ENCODE data around the gene LRP1B. TPM values are rescaled to one million over a fixed set of nuclear protein-coding genes. Genes with fewer than 3 reads are reported as not detected.

The LRP1B gene
- total RNA-seq, 4 donors from 2014 or later, result 1.2 to 3.3 (median 2.6) TPM

GRCh38 chr2:141467331-141467730 is 663.5 kb downstream of the LRP1B start:
- WGBS, 2 donors, result 54 to 58% methylated on average over 1 of the region's 1 CpG
- Histone ChIP-seq H3K36me3 (no peaks in the 10 kb centered on the region), H3K27ac (no peak overlapping the region), H3K27me3 (no peaks in the 10 kb centered on the region), H3K4me1 (no peaks in the 10 kb centered on the region), H3K9me3 (no peaks in the 10 kb centered on the region), H3K4me3 (no peak overlapping the region)
- no peak for TF ChIP-seq POLR2A (IDR thresholded peaks at IDR 0.05)
- TF ChIP-seq EP300 (IDR thresholded peaks at IDR 0.05), result no peak
- TF ChIP-seq, protein P1, sequence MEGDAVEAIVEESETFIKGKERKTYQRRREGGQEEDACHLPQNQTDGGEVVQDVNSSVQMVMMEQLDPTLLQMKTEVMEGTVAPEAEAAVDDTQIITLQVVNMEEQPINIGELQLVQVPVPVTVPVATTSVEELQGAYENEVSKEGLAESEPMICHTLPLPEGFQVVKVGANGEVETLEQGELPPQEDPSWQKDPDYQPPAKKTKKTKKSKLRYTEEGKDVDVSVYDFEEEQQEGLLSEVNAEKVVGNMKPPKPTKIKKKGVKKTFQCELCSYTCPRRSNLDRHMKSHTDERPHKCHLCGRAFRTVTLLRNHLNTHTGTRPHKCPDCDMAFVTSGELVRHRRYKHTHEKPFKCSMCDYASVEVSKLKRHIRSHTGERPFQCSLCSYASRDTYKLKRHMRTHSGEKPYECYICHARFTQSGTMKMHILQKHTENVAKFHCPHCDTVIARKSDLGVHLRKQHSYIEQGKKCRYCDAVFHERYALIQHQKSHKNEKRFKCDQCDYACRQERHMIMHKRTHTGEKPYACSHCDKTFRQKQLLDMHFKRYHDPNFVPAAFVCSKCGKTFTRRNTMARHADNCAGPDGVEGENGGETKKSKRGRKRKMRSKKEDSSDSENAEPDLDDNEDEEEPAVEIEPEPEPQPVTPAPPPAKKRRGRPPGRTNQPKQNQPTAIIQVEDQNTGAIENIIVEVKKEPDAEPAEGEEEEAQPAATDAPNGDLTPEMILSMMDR (IDR thresholded peaks at IDR 0.05), result no peak
- DNase-seq (ENCODE audit: low spot score in 2 of 2), result no peak

- no peak for DNase-seq (ENCODE audit: low spot score in 2 of 2)
- TF ChIP-seq, protein P1 (IDR thresholded peaks at IDR 0.05), result no peak
- H3K4me3 ChIP-seq, result no peak overlapping the region
- no peaks in the 10 kb centered on the region for H3K9me3 ChIP-seq
- H3K27me3 ChIP-seq, result no peaks in the 10 kb centered on the region
- H3K36me3 ChIP-seq, result no peaks in the 10 kb centered on the region
- no peaks in the 10 kb centered on the region for H3K4me1 ChIP-seq
- H3K27ac ChIP-seq, result no peak overlapping the region
These were observed 665.8 kb downstream of the LRP1B start for GRCh38 chr2:141464995-141465394.

DNA sequence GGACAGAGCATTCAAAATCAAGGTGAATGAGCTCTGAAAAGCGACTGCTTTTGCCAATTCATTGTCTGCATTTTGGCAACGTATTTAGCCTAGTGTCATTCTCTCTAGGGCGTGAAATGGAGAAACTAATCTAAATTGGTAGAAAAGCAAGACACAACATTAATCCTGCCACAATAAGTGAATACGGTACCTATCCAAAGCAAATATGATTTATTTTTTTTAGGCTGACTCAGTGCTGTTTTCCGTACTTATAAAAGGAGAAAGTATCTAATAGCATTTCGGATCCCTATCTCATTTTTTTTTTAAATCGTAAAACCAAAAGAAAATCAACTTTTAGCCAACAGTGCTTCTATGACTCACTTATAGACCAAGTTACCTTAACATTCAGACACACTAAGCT is 672.5 kb downstream of the LRP1B start:
- Histone ChIP-seq H3K27ac (no peak overlapping the region), H3K9me3 (no peaks in the 10 kb centered on the region)
- no peak for TF ChIP-seq POLR2A (IDR thresholded peaks at IDR 0.05)
- TF ChIP-seq EP300 (IDR thresholded peaks at IDR 0.05), result no peak
- TF ChIP-seq, protein P1 (IDR thresholded peaks at IDR 0.05), result no peak

DNA sequence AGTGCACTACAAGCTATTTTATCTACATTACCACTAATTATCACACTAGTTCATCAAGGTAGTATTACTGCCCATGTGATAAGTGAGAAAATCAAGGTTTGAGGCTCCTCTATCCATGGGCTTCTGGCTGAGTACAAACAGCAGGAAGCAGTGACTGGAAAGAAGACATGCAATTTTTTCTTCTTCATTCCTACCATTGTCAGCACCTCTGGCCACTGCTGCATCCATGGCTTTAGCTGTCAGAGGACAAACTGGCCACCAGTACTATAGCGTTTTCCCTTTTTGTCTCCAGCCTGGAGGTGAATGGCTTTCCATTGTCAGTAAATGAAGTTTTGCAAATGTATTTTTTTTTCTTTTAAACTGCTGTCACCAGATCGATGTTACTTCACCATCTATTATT is 674.9 kb downstream of the LRP1B start:
- no peak for DNase-seq (ENCODE audit: low spot score in 2 of 2)
- TF ChIP-seq EP300 (IDR thresholded peaks at IDR 0.05) (no peak), POLR2A (IDR thresholded peaks at IDR 0.05) (no peak)
- TF ChIP-seq, protein P1 (IDR thresholded peaks at IDR 0.05), result no peak
- H3K27ac ChIP-seq, result no peak overlapping the region
- no peaks in the 10 kb centered on the region for H3K9me3 ChIP-seq
- H3K4me3 ChIP-seq, result no peak overlapping the region
- H3K4me1 ChIP-seq, result no peaks in the 10 kb centered on the region
- no peaks in the 10 kb centered on the region for H3K27me3 ChIP-seq
- 52 to 70% methylated on average over 2 of the region's 2 CpGs for WGBS, 2 donors
- no peaks in the 10 kb centered on the region for H3K36me3 ChIP-seq

More for the DNA sequence above, 672.5 kb downstream of the LRP1B start:
- Histone ChIP-seq H3K36me3 (no peaks in the 10 kb centered on the region), H3K27me3 (no peaks in the 10 kb centered on the region), H3K4me3 (no peak overlapping the region), H3K4me1 (no peaks in the 10 kb centered on the region)
- 77 to 86% methylated on average over 7 of the region's 7 CpGs for WGBS, 2 donors
- DNase-seq (ENCODE audit: low spot score in 2 of 2), result no peak

DNA sequence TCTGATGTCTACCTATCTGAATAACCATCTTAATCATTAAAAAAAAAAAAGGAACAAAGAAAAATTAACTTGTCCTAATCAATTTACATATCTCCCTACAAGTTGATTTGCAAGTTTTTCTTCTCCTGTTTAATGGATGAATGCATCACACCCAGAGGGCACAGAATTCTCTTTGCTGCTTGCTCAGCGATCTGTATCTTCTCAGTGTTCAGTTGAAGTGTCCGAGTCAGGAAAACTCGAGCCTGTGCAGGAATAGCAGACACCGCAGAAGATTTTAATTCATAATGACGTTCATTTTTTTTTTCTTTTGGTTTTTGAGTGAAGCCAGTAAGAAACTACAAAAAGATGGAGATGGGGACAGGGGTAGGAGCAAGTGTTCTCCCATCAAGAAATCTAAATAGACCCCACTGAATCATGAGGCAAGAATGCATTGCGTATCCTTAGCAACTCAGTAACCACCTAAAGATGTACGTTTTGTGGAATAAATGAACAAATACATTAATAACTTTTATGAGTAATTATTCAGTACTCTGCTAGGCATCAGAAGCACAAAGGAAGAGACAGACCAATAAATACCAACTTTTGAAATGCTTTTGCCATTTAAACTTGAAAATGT is 675.5 kb downstream of the LRP1B start:
- Histone ChIP-seq H3K9me3 (no peaks in the 10 kb centered on the region), H3K4me1 (no peaks in the 10 kb centered on the region), H3K27ac (no peak overlapping the region), H3K36me3 (no peaks in the 10 kb centered on the region), H3K4me3 (no peak overlapping the region), H3K27me3 (no peaks in the 10 kb centered on the region)
- no peak for DNase-seq (ENCODE audit: low spot score in 2 of 2)
- WGBS, 2 donors, result 69 to 81% methylated on average over 7 of the region's 7 CpGs
- TF ChIP-seq, protein P1 (IDR thresholded peaks at IDR 0.05), result no peak
- no peak for TF ChIP-seq EP300 (IDR thresholded peaks at IDR 0.05)
- no peak for TF ChIP-seq POLR2A (IDR thresholded peaks at IDR 0.05)

Data from tibial nerve (tissue), 4 donors.